T-helper 1 cell treated with Interleukin-12 subunit alpha and Interleukin-12 subunit beta and Interleukin-4 antibody, amounts not matched to agents 30 μg/mL and 1 μg/mL, for 36 hours (primary cell): ENCODE results near the gene IDUA.

Source experiments
- H3K27ac Mint-ChIP-seq: one replicate; pipeline ENCODE4 v1.8.0; 2021; ENCODE audit warnings: mild to moderate bottlenecking, mixed read lengths
- H3K27me3 Mint-ChIP-seq: one replicate; pipeline ENCODE4 v1.8.0; 2021; ENCODE audit warnings: low read depth, mixed read lengths
- H3K36me3 Mint-ChIP-seq: one replicate; pipeline ENCODE4 v1.8.0; 2021; ENCODE audit warnings: low read depth, mixed read lengths
- H3K4me1 Mint-ChIP-seq: one replicate; pipeline ENCODE4 v1.8.0; 2021; ENCODE audit warnings: low read depth, mixed read lengths
- H3K4me3 Mint-ChIP-seq: one replicate; pipeline ENCODE4 v1.8.0; 2021; ENCODE audit warnings: mild to moderate bottlenecking, moderate library complexity, mixed read lengths
- H3K9me3 Mint-ChIP-seq: one replicate; pipeline ENCODE4 v1.8.0; 2021; ENCODE audit warnings: mixed read lengths

IDUA gene

GRCh38 chr4:1008840-1009541 is 22.1 kb downstream of the IDUA start:
- Mint-ChIP-seq H3K27ac (no peak overlapping the region), H3K4me3 (peak overlapping the region; percentile 73), H3K27me3 (peaks cover 35% of the 10 kb centered on the region), H3K9me3 (no peaks in the 10 kb centered on the region), H3K4me1 (peaks cover 13% of the 10 kb centered on the region), H3K36me3 (no peaks in the 10 kb centered on the region)

- Mint-ChIP-seq H3K36me3 (no peaks in the 10 kb centered on the region), H3K4me3 (peak overlapping the region; percentile 69), H3K4me1 (peaks cover 13% of the 10 kb centered on the region), H3K27me3 (peaks cover 31% of the 10 kb centered on the region), H3K9me3 (no peaks in the 10 kb centered on the region), H3K27ac (peak overlapping the region; percentile 76)
These were observed 22.9 kb downstream of the IDUA start for GRCh38 chr4:1009542-1010394.

GRCh38 chr4:1010395-1011021 is 23.7 kb downstream of the IDUA start:
- peak overlapping the region; percentile 83 for H3K27ac Mint-ChIP-seq
- no peaks in the 10 kb centered on the region for H3K9me3 Mint-ChIP-seq
- no peaks in the 10 kb centered on the region for H3K36me3 Mint-ChIP-seq
- H3K27me3 Mint-ChIP-seq: peaks cover 30% of the 10 kb centered on the region
- H3K4me3 Mint-ChIP-seq: peak overlapping the region; percentile 76
- peaks cover 13% of the 10 kb centered on the region for H3K4me1 Mint-ChIP-seq

- H3K27me3 Mint-ChIP-seq: peaks cover 30% of the 10 kb centered on the region
- H3K36me3 Mint-ChIP-seq: no peaks in the 10 kb centered on the region
These were observed 24.3 kb downstream of the IDUA start, which contains the start of gene FGFRL1 for GRCh38 chr4:1011022-1011665. Gene FGFRL1, plus strand, starts transcription at chr4:1011626. Its CDS starts 860 bp downstream, at chr4:1012486.

GRCh38 chr4:1011666-1012033 is 24.8 kb downstream of the IDUA start:
- Mint-ChIP-seq H3K36me3 (no peaks in the 10 kb centered on the region), H3K4me1 (peaks cover 13% of the 10 kb centered on the region), H3K9me3 (no peaks in the 10 kb centered on the region), H3K4me3 (no peak overlapping the region), H3K27me3 (peaks cover 25% of the 10 kb centered on the region), H3K27ac (no peak overlapping the region)

More at GRCh38 chr4:1011022-1011665, 24.3 kb downstream of the IDUA start, which contains the start of gene FGFRL1:
- no peaks in the 10 kb centered on the region for H3K9me3 Mint-ChIP-seq
- peak within 1 kb of the TSS; percentile 76 for H3K4me3 Mint-ChIP-seq
- peak within 1 kb of the TSS; percentile 83 for H3K27ac Mint-ChIP-seq
- peaks cover 13% of the 10 kb centered on the region for H3K4me1 Mint-ChIP-seq

GRCh38 chr4:1012034-1012739 is 25.3 kb downstream of the IDUA start:
- H3K4me1 Mint-ChIP-seq: peaks cover 13% of the 10 kb centered on the region
- peaks cover 19% of the 10 kb centered on the region for H3K27me3 Mint-ChIP-seq
- H3K36me3 Mint-ChIP-seq: no peaks in the 10 kb centered on the region
- H3K4me3 Mint-ChIP-seq: peak overlapping the region; percentile 42
- no peak overlapping the region for H3K27ac Mint-ChIP-seq
- no peaks in the 10 kb centered on the region for H3K9me3 Mint-ChIP-seq

- Mint-ChIP-seq H3K9me3 (no peaks in the 10 kb centered on the region), H3K27ac (no peak overlapping the region), H3K4me3 (no peak overlapping the region), H3K36me3 (no peaks in the 10 kb centered on the region), H3K27me3 (peaks cover 7% of the 10 kb centered on the region), H3K4me1 (peaks cover 13% of the 10 kb centered on the region)
These were observed 26.6 kb downstream of the IDUA start for GRCh38 chr4:1013225-1014073.

GRCh38 chr4:1014291-1015167 is 27.7 kb downstream of the IDUA start:
- H3K27me3 Mint-ChIP-seq: no peaks in the 10 kb centered on the region
- H3K36me3 Mint-ChIP-seq: no peaks in the 10 kb centered on the region
- H3K4me3 Mint-ChIP-seq: no peak overlapping the region
- H3K9me3 Mint-ChIP-seq: no peaks in the 10 kb centered on the region
- peaks cover 7% of the 10 kb centered on the region for H3K4me1 Mint-ChIP-seq
- H3K27ac Mint-ChIP-seq: no peak overlapping the region

GRCh38 chr4:1015179-1015578 is 28.3 kb downstream of the IDUA start:
- Mint-ChIP-seq H3K27me3 (no peaks in the 10 kb centered on the region), H3K27ac (no peak overlapping the region), H3K4me1 (peaks cover 7% of the 10 kb centered on the region), H3K4me3 (no peak overlapping the region), H3K36me3 (no peaks in the 10 kb centered on the region), H3K9me3 (no peaks in the 10 kb centered on the region)

- Mint-ChIP-seq H3K9me3 (no peaks in the 10 kb centered on the region), H3K27me3 (no peaks in the 10 kb centered on the region), H3K4me1 (peaks cover 2% of the 10 kb centered on the region), H3K36me3 (no peaks in the 10 kb centered on the region), H3K27ac (no peak overlapping the region), H3K4me3 (no peak overlapping the region)
These were observed 28.9 kb downstream of the IDUA start for GRCh38 chr4:1015746-1016145.

GRCh38 chr4:1017211-1017610 is 30.4 kb downstream of the IDUA start:
- no peaks in the 10 kb centered on the region for H3K9me3 Mint-ChIP-seq
- no peak overlapping the region for H3K4me3 Mint-ChIP-seq
- H3K27ac Mint-ChIP-seq: no peak overlapping the region
- H3K27me3 Mint-ChIP-seq: no peaks in the 10 kb centered on the region
- no peaks in the 10 kb centered on the region for H3K36me3 Mint-ChIP-seq
- H3K4me1 Mint-ChIP-seq: peaks cover 2% of the 10 kb centered on the region

- no peak overlapping the region for H3K27ac Mint-ChIP-seq
- H3K36me3 Mint-ChIP-seq: no peaks in the 10 kb centered on the region
- no peak overlapping the region for H3K4me3 Mint-ChIP-seq
- no peaks in the 10 kb centered on the region for H3K27me3 Mint-ChIP-seq
- no peaks in the 10 kb centered on the region for H3K9me3 Mint-ChIP-seq
- peaks cover 2% of the 10 kb centered on the region for H3K4me1 Mint-ChIP-seq
These were observed 30.9 kb downstream of the IDUA start for GRCh38 chr4:1017706-1018105.
